Measurements from ENCODE around the gene CES2. TPM values are rescaled to one million over a fixed set of nuclear protein-coding genes. Genes with fewer than 3 reads are reported as not detected.
"Not testable (repeated sequence)": the region's sequence is repeated elsewhere in the genome, so short reads cannot be mapped to it uniquely, and the experiment has no call there.

The CES2 gene
- total RNA-seq, 1 experiment from 2014 or later = 15.6 TPM

- not testable (repeated sequence) for DNase-seq (ENCODE audit: low spot score)
Observed at GRCh38 chr16:66934839-66935313, 440 bp upstream of the CES2 start.

- DNase-seq (ENCODE audit: low spot score) = no peak
Observed at GRCh38 chr16:66936462-66936861, 1.1 kb downstream of the CES2 start.

GRCh38 chr16:66936889-66937554 is 1.7 kb downstream of the CES2 start:
- DNase-seq (ENCODE audit: low spot score) = no peak

- DNase-seq (ENCODE audit: low spot score) = no peak
Observed at GRCh38 chr16:66937725-66938337, 2.5 kb downstream of the CES2 start.

GRCh38 chr16:66939366-66939765 is 4.0 kb downstream of the CES2 start:
- no peak for DNase-seq (ENCODE audit: low spot score)

- DNase-seq (ENCODE audit: low spot score) = no peak
Observed at GRCh38 chr16:66940236-66940635, 4.9 kb downstream of the CES2 start.

- DNase-seq (ENCODE audit: low spot score) = no peak
Observed at GRCh38 chr16:66942981-66943380, 7.7 kb downstream of the CES2 start.

GRCh38 chr16:66943426-66944053 is 8.2 kb downstream of the CES2 start:
- DNase-seq (ENCODE audit: low spot score) = no peak

GRCh38 chr16:66944054-66944441 is 8.7 kb downstream of the CES2 start:
- DNase-seq (ENCODE audit: low spot score) = no peak

GRCh38 chr16:66944971-66945370 is 9.7 kb downstream of the CES2 start:
- DNase-seq (ENCODE audit: low spot score) = not testable (repeated sequence)

- no peak for DNase-seq (ENCODE audit: low spot score)
Observed at GRCh38 chr16:66945939-66946338, 10.6 kb downstream of the CES2 start.

GRCh38 chr16:66946541-66946940 is 11.2 kb downstream of the CES2 start:
- DNase-seq (ENCODE audit: low spot score) = no peak

- DNase-seq (ENCODE audit: low spot score) = no peak
Observed at GRCh38 chr16:66946974-66947301, 11.6 kb downstream of the CES2 start.

GRCh38 chr16:66947302-66948065 is 12.2 kb downstream of the CES2 start:
- DNase-seq (ENCODE audit: low spot score) = peak; percentile 78

GRCh38 chr16:66948134-66948836 is 13.0 kb downstream of the CES2 start:
- DNase-seq (ENCODE audit: low spot score) = no peak

GRCh38 chr16:66948837-66949225 is 13.5 kb downstream of the CES2 start:
- DNase-seq (ENCODE audit: low spot score) = no peak

- DNase-seq (ENCODE audit: low spot score) = no peak
Observed at GRCh38 chr16:66949472-66949871, 14.2 kb downstream of the CES2 start.

GRCh38 chr16:66950437-66950836 is 15.1 kb downstream of the CES2 start:
- no peak for DNase-seq (ENCODE audit: low spot score)

- DNase-seq (ENCODE audit: low spot score) = no peak
Observed at GRCh38 chr16:66950971-66951790, 15.9 kb downstream of the CES2 start.

- no peak for DNase-seq (ENCODE audit: low spot score)
Observed at GRCh38 chr16:66952430-66953110, 17.3 kb downstream of the CES2 start.
